GM21360 (cell line): ENCODE data around the gene ZBTB40.

Source experiments
- ATAC-seq: cut with Tn5 transposase; IDR thresholded peaks from one replicate; pipeline ENCODE4 v1.9.1; 2021; ENCODE audit warnings: mild to moderate bottlenecking, moderate library complexity; ENCODE audit not compliant: unreplicated experiment

The ZBTB40 gene

GRCh38 chr1:22470227-22470626 lies 18.6 kb downstream of the ZBTB40 start:
- no peak for ATAC-seq

DNA sequence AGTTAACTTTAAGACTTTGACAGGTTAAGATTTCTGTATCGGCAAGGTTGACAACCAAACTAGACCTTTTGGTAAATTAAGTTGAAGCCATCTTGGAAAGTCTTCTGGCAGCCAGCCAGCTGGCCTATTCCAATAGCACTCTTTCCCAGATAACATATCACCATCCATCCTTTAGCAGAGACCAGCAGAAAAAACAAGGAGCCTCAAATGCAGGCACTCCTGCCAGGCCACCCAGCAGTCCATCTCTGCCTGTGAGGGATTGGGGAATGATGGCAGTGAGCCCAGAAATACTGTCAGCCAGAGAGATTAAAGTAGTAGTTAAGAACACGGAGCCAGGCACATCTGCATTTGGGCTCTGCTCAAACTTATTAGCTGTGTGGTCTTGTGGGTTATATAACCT lies 19.4 kb downstream of the ZBTB40 start:
- ATAC-seq: no peak

DNA sequence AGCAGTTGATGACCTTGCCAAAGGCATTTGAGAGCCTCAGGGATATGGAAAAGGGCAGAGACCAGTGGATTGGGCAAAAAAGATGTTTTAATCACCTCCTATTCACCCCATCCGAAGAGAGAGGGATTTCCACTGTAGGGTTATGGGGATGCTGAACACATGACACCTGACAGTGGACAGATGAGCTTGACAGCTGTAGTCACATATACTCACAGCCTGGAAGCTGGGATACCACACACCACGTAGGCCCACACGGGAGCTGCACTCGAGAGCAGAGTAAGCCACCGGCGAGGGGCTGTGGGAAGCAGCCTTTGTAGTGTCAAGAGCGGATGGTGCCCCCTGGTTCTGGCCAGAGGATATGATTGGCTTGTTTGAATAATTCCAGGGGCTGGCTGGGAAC lies 20.0 kb downstream of the ZBTB40 start:
- no peak for ATAC-seq

DNA sequence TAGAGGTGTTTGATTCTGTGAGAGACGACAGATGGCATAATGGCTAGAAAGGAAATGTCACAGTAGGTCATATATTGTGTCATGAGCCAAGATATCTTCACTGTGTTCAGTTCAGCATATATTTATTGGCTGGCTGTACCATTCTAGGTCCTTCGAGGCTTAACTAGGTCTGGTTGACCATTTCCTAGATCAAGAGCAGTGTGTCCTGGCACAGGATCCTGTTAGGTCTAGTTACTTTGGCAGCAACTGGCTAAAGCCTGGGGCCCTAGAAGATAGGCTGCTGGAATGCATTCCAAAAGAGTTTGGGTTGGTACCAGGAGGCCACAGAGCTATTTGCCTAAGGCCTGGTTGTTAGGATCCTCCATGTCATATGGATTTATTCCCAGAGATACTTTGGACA lies 20.9 kb downstream of the ZBTB40 start:
- no peak for ATAC-seq

GRCh38 chr1:22473952-22474351 lies 22.3 kb downstream of the ZBTB40 start:
- no peak for ATAC-seq

DNA sequence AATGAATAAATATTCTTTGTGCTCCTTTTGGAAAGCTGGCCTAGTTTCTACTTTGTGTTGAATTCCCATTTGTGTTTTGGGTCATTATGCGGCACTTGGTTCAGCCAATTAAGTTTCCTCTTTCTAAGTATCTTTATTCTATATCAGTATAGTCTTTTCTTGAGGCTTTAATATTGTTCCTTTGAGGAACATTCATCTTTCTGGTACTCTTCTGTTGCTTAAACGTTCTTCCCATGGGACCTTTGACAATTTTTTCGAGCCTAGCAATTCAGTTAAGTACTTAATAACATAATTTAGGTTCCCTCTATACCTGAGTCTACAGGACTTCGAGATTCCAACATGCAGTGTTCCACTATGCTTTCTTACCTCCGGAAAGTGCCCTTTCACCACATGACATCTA lies 24.9 kb downstream of the ZBTB40 start:
- no peak for ATAC-seq

- ATAC-seq: no peak
These were observed 31.5 kb downstream of the ZBTB40 start for GRCh38 chr1:22483121-22483520.

- no peak for ATAC-seq
These were observed 33.2 kb downstream of the ZBTB40 start for GRCh38 chr1:22484706-22485345.

GRCh38 chr1:22485431-22485830 lies 33.8 kb downstream of the ZBTB40 start:
- no peak for ATAC-seq

- no peak for ATAC-seq
These were observed 36.1 kb downstream of the ZBTB40 start for GRCh38 chr1:22487781-22488180.

DNA sequence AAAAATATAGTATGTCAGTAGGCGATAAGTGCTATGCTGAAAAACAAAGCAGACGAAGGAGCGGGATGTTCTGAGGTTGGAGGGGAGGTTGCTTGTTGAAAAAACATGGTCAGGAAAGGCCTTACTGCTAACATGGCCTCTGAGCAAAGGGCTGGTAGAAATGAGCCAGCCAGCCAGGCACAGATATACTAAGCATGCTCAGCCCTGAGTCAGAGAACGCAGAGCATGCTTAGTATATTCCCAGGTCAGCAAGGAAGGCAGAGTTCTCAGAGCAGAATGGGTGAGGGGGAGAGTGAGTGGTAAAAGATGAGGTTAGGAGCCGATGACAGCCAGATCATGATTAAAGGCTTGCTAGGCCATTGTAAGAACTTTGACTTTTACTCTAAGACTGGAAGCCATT lies 36.7 kb downstream of the ZBTB40 start:
- ATAC-seq: no peak

DNA sequence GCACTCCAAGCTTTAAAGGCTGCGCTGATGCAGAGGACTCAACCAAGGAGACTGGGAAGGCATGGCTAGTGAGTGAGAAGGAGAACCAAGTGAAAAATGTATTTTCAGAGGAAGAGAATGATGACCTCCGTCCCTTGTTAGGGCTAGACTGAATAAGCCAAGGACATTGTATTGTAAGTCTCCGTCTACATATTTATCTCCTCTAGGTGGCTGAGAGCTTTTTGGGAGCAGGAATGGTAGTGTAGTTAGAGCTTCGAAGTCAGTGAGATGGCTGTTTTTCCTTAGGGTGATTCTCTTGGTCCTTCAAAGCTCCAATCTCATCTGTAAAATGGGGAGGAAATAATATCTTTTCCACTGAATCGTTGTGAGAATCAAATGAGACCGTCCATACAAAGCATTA lies 37.6 kb downstream of the ZBTB40 start:
- no peak for ATAC-seq

DNA sequence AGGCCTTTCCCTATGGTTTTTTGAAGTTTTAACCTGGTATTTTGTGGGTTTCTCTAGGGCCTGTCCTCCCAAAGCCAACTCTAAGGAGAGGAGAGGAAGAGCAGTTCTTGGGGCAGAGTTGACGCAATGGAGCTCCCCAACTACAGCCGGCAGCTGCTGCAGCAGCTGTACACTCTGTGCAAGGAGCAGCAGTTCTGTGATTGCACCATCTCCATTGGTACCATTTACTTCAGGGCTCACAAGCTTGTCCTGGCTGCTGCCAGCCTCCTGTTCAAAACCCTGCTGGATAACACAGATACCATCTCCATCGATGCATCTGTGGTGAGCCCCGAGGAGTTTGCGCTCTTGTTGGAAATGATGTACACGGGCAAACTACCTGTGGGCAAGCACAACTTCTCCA lies 38.2 kb downstream of the ZBTB40 start:
- no peak for ATAC-seq

GRCh38 chr1:22490309-22490708 lies 38.7 kb downstream of the ZBTB40 start:
- no peak for ATAC-seq

DNA sequence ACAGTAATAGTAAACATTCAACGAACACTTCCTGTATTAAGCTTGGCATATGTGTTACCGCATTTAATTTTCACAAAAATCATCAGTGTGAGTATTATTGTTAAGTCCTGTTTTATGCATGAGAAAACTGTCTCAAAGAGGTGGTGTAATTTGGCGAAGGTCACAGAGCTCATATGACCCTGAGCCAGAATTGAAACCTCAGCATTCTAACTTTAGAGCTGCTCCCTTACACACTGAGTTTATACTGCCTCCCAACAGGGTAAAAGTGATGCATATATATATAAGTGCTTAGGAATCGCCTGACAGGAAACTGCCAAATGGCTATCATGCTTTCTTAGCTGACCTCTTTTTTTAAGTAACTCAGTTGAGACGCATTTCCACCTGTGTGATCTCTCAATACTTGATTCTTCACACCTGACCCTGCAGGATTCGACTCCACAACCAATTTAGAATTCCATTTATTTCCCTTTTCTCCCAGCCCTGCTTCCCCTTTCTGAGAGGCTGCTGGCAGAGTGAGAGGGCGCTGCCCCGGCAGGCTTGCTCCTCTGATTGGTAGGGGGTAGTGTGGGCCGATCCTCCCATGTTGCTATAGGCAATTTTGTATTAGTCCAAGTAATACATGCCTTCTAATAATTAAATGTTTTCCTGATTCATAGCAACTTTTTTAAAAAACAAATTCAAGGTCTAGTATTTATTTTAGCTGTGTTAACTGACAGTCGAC lies 40.5 kb downstream of the ZBTB40 start:
- ATAC-seq: no peak

DNA sequence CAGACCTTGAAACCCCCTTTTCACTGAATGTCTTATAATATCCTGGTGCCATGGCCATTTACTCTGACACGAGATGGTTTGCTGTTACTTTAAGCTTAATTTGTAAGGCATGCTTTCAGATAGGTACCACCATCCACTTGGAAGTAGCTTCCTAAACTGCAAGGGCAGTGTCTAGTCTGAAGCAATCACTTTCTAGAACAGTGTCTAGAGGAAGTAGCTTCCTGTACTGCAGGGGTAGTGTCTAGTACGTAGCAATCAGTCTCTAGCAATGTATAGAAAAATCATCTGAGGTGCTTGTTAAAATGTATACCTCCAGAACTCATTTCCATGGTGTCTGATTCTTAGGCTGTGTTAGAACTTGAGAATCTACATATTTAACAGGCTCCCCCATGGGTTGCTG lies 42.5 kb downstream of the ZBTB40 start:
- ATAC-seq: no peak

DNA sequence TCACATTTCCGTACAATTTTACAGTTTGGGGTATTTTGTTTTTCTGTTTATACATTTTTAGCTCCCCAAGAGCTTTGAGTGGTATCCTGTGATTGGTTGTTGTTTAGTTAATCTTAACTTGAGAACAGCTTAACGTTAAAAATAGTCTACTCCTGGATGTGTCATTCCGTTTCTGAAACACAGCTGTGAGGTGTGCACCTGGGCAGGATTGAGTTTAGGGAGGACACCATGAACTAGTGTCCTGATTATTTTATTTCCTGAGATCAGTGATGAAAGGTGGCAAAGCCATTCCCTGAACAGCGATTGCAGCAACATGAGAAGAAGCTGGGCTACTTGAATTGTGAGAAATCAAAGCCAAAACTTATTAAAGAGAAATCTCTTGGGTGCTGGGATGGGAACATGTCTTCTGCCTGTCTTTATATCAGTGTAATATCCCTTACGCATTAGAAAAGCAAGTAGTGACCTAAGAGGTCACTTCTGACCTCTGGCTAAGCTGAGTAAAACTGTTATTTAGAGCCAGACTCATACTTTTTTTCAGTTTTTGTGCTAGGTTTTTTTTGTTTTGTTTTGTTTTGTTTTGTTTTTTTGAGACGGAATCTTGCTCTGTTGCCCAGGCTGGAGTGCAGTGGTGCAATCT lies 43.4 kb downstream of the ZBTB40 start:
- ATAC-seq: no peak

DNA sequence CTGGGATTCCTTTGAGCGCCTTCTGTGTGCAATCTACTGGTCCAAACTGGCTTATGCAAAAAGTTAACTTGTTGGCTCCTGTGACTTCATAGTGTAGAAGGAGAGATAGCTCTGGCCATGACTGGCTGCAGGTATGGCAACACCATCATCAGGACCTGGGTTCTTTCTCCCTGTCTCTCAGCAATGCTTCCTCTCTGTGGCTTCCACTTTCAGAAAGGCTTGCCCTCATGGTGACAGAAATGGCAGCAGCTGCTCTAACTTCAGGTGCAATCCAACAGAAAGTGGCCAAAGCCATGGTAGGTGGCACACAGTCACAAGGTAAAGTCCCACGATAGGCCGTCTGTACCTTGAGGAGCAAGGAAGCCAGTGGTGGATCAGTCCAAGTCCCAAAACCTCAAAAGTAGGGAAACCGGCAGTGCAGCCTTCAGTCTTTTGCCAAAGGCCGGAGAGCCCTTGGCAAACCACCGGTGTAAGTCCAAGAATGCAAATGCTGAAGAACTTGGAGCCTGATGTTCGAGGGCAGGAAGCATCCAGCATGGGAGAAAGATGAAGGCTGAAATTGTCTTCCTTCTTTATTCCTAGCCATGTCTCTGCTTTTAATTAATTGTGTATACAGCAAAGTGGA lies 45.0 kb downstream of the ZBTB40 start:
- ATAC-seq: no peak

DNA sequence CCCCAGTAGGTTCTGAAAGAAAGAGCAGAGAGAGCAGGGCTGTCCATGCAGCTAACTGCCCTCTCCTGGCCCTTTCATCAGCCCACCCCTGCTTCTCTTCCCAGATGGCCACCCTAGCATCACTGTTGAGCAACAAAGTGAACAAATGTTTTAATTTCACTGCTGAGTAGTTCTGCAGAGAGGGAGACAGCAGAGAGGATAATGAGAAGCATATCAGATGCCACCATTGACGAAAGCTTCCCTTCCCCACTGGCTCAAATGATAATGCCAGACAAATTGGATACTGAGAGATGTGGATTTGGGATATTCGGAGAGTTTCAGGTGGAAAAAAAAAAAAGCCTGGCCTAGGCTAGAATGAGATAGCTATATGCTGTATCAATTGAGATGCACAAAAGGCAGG lies 46.8 kb downstream of the ZBTB40 start:
- no peak for ATAC-seq

DNA sequence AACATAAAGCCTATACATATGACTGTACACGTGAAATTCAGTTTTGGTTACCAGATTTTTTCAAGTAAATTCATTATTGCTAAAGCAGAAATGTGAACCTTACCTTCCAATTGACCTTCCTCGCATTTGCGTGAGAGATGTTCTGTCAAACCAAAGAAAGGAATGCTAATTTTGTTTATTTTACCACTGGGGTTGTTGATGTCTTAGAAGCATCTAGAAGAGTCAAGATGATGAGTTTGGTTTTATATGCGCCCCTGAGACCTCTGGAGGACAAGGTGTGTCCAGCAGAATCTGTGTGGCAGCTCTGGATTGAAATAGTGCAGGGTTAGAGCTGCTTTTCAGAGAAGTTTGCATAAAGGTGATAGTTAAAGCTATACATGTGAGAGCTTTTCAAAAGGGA lies 48.4 kb downstream of the ZBTB40 start:
- no peak for ATAC-seq

DNA sequence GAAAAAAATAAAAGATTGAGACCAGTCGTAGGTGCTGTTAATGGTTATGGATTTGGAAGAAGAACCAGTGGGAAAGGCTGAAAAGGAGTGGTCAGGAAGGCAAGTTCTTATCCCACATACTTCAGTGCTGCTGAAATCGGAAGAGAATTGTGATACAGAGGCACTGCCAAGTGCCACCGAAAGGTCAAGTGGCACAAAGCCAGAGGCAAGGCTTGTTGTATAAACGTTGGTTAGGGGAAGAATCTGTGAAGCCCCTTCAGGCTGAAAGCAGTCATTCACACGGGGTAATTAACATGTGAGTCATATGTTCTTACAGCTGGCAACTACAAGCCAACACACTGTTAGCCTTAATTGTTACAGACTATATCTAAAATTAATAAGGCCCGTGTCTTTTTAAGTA lies 48.8 kb downstream of the ZBTB40 start:
- ATAC-seq: no peak

DNA sequence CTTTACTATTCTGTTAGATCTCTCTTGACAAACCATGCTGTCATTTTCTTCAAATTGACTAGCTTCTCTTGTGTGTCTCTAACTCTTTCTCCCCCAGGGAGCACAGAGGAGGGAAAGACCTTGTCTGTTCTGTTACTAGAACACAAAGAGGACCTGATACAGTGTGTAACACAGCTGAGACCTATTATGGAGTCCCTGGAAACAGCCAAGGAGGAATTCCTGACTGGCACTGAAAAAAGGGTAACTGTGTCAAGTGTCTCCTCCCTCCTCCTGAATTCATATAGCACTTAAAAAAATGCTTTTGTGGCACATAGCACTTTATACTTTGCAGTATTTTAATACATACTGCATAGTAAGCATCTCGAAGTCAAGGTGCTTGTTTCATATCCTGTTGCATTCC lies 50.6 kb downstream of the ZBTB40 start:
- ATAC-seq: no peak
